HEK293 (cell line): ENCODE results near the gene VEGFC.

Experiments
- KLF10 ChIP-seq: fragments of 450-650 bp; IDR thresholded peaks from 2 replicates; pipeline ENCODE4 v1.5.1; 2018; ENCODE audit warnings: missing biosample characterization, mild to moderate bottlenecking, missing genetic modification characterization
- YY1 ChIP-seq: fragments of 450-650 bp; formaldehyde crosslinking; IDR thresholded peaks from 2 replicates; pipeline ENCODE4 v1.5.1; 2018; ENCODE audit warnings: missing biosample characterization, missing genetic modification characterization
- ZBTB17 ChIP-seq: fragments of 450-650 bp; formaldehyde crosslinking; IDR thresholded peaks from 2 replicates; pipeline ENCODE4 v1.5.1; 2016; ENCODE audit warnings: missing biosample characterization, missing genetic modification characterization
- ZNF10 ChIP-seq: fragments of 450-650 bp; formaldehyde crosslinking; IDR thresholded peaks from 2 replicates; pipeline ENCODE4 v1.5.1; 2017; ENCODE audit warnings: missing biosample characterization, missing genetic modification characterization
- ZNF138 ChIP-seq: fragments of 450-650 bp; formaldehyde crosslinking; IDR thresholded peaks from 2 replicates; pipeline ENCODE4 v1.5.1; 2016; ENCODE audit warnings: missing biosample characterization, missing genetic modification characterization, borderline replicate concordance
- ZNF140 ChIP-seq: fragments of 450-650 bp; formaldehyde crosslinking; IDR thresholded peaks from 2 replicates; pipeline ENCODE4 v1.5.1; 2016; ENCODE audit warnings: missing biosample characterization, missing genetic modification characterization
- ZNF394 ChIP-seq: fragments of 450-650 bp; formaldehyde crosslinking; IDR thresholded peaks from 2 replicates; pipeline ENCODE4 v1.5.1; 2016; ENCODE audit warnings: missing biosample characterization, missing genetic modification characterization, mild to moderate bottlenecking, moderate library complexity, borderline replicate concordance
- ZNF555 ChIP-seq: fragments of 450-650 bp; formaldehyde crosslinking; conservative IDR thresholded peaks from 2 replicates; pipeline ENCODE4 v1.5.1; 2017; ENCODE audit warnings: missing biosample characterization, mild to moderate bottlenecking, missing genetic modification characterization, inconsistent platforms
- TF ChIP-seq, protein P1 (sequence below): fragments of 450-650 bp; formaldehyde crosslinking; IDR thresholded peaks from 2 replicates; pipeline ENCODE4 v1.5.1; 2016; ENCODE audit warnings: missing biosample characterization, missing genetic modification characterization
- TF ChIP-seq, protein P2 (sequence below): fragments of 450-650 bp; formaldehyde crosslinking; IDR thresholded peaks from 2 replicates; pipeline ENCODE4 v1.5.1; 2016; ENCODE audit warnings: missing biosample characterization, missing genetic modification characterization, low read depth

DNA sequence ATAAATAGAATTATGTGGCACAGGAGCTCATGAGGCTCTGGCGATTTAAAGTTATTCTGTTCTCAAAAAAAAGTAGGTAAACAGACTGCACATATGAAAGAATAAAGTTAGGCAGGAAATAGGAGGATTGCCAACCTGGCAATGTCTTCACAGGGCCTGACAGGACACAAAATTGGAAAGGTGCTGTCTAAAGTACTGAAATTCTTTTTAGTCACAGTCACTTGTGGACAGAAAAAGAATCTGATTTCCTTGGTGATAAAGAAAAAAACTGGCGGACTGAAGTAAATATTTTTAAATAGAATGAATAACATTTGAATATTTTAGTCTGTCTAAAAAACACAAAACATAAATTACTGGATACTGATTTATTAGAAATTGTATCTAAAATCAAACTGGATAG, 124.4 kb downstream of the VEGFC start:
- TF ChIP-seq, protein P1, sequence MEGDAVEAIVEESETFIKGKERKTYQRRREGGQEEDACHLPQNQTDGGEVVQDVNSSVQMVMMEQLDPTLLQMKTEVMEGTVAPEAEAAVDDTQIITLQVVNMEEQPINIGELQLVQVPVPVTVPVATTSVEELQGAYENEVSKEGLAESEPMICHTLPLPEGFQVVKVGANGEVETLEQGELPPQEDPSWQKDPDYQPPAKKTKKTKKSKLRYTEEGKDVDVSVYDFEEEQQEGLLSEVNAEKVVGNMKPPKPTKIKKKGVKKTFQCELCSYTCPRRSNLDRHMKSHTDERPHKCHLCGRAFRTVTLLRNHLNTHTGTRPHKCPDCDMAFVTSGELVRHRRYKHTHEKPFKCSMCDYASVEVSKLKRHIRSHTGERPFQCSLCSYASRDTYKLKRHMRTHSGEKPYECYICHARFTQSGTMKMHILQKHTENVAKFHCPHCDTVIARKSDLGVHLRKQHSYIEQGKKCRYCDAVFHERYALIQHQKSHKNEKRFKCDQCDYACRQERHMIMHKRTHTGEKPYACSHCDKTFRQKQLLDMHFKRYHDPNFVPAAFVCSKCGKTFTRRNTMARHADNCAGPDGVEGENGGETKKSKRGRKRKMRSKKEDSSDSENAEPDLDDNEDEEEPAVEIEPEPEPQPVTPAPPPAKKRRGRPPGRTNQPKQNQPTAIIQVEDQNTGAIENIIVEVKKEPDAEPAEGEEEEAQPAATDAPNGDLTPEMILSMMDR (tag by site-specific recombination): no peak
- TF ChIP-seq YY1 (tag by site-specific recombination) (no peak), ZNF10 (tag by site-specific recombination) (no peak), ZBTB17 (tag by site-specific recombination) (no peak), ZNF555 (tag by site-specific recombination) (no peak), ZNF140 (tag by site-specific recombination) (no peak), KLF10 (tag by site-specific recombination) (no peak), ZNF138 (no peak), ZNF394 (no peak)
- TF ChIP-seq, protein P2, sequence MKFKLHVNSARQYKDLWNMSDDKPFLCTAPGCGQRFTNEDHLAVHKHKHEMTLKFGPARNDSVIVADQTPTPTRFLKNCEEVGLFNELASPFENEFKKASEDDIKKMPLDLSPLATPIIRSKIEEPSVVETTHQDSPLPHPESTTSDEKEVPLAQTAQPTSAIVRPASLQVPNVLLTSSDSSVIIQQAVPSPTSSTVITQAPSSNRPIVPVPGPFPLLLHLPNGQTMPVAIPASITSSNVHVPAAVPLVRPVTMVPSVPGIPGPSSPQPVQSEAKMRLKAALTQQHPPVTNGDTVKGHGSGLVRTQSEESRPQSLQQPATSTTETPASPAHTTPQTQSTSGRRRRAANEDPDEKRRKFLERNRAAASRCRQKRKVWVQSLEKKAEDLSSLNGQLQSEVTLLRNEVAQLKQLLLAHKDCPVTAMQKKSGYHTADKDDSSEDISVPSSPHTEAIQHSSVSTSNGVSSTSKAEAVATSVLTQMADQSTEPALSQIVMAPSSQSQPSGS (tag by site-specific recombination): no peak
